H9 (cell line): Measurements from ENCODE around the gene CORO1C. TPM values are rescaled to one million over a fixed set of nuclear protein-coding genes. Genes with fewer than 3 reads are reported as not detected.

Source experiments
- DNase-seq: peaks from one replicate; pipeline ENCODE4 v3.0.0-alpha.2; 2017
- H2AFZ ChIP-seq: one replicate; pipeline ENCODE4 v1.6.1; 2013; ENCODE audit warnings: mild to moderate bottlenecking, low read length, control low read depth, moderate library complexity
- H2AK5ac ChIP-seq: 2 replicates; pipeline ENCODE4 v1.6.1; 2013; ENCODE audit warnings: low read length, control low read depth, mixed read lengths; ENCODE audit not compliant: insufficient read length
- H2BK120ac ChIP-seq: one replicate; pipeline ENCODE4 v1.6.1; 2013; ENCODE audit warnings: low read depth, mild to moderate bottlenecking, low read length, control low read depth, inconsistent platforms; ENCODE audit not compliant: poor library complexity, severe bottlenecking
- H2BK12ac ChIP-seq: 2 replicates; pipeline ENCODE4 v1.6.1; 2013; ENCODE audit warnings: low read length, control low read depth, mixed read lengths, low read depth; ENCODE audit not compliant: insufficient read length
- H2BK15ac ChIP-seq: 2 replicates; pipeline ENCODE4 v1.6.1; 2013; ENCODE audit warnings: low read depth, low read length, control low read depth
- H2BK20ac ChIP-seq: one replicate; pipeline ENCODE4 v1.6.1; 2013; ENCODE audit warnings: low read depth, mild to moderate bottlenecking, low read length, control low read depth, inconsistent platforms; ENCODE audit not compliant: poor library complexity, severe bottlenecking
- H2BK5ac ChIP-seq: 2 replicates; pipeline ENCODE4 v1.6.1; 2013; ENCODE audit warnings: low read length, control low read depth, mixed read lengths; ENCODE audit not compliant: insufficient read length
- H3K14ac ChIP-seq: 2 replicates; pipeline ENCODE4 v1.6.1; 2013; ENCODE audit warnings: low read length, control low read depth; ENCODE audit not compliant: insufficient read depth
- H3K18ac ChIP-seq: 2 replicates; pipeline ENCODE4 v1.6.1; 2013; ENCODE audit warnings: low read depth, mild to moderate bottlenecking, mixed read lengths, low read length, control low read depth; ENCODE audit not compliant: insufficient read length
- H3K23ac ChIP-seq: 2 replicates; pipeline ENCODE4 v1.6.1; 2013; ENCODE audit warnings: low read length, control low read depth, mixed read lengths, low read depth; ENCODE audit not compliant: insufficient read length
- H3K23me2 ChIP-seq: 2 replicates; pipeline ENCODE4 v1.6.1; 2013; ENCODE audit warnings: low read depth, mild to moderate bottlenecking, mixed read lengths, low read length, control low read depth; ENCODE audit not compliant: insufficient read length, poor library complexity, severe bottlenecking
- H3K27ac ChIP-seq: 2 replicates; pipeline ENCODE4 v1.5.1; 2013; ENCODE audit warnings: low read length, control low read depth, mixed read lengths, low read depth; ENCODE audit not compliant: insufficient read length
- H3K27me3 ChIP-seq: 2 replicates; pipeline ENCODE4 v1.6.1; 2013; ENCODE audit warnings: low read length, control low read depth, inconsistent platforms; ENCODE audit not compliant: insufficient read depth
- H3K4ac ChIP-seq: 2 replicates; pipeline ENCODE4 v1.6.1; 2013; ENCODE audit warnings: low read depth, mild to moderate bottlenecking, control low read depth, inconsistent platforms, low read length, moderate library complexity
- H3K4me1 ChIP-seq: 2 replicates; pipeline ENCODE4 v1.6.1; 2013; ENCODE audit warnings: low read length, control low read depth, inconsistent platforms; ENCODE audit not compliant: insufficient read depth
- H3K4me2 ChIP-seq: 2 replicates; pipeline ENCODE4 v1.6.1; 2013; ENCODE audit warnings: low read length, control low read depth, mixed read lengths; ENCODE audit not compliant: insufficient read length, insufficient read depth
- H3K56ac ChIP-seq: 2 replicates; pipeline ENCODE4 v1.6.1; 2013; ENCODE audit warnings: low read depth, mild to moderate bottlenecking, mixed read lengths, low read length, control low read depth; ENCODE audit not compliant: insufficient read length
- H3K79me1 ChIP-seq: 2 replicates; pipeline ENCODE4 v1.6.1; 2013; ENCODE audit warnings: low read depth, mild to moderate bottlenecking, moderate library complexity, low read length, control low read depth, inconsistent platforms; ENCODE audit not compliant: insufficient read depth, poor library complexity, severe bottlenecking
- H3K79me2 ChIP-seq: 2 replicates; pipeline ENCODE4 v1.6.1; 2013; ENCODE audit warnings: low read length, control low read depth, inconsistent platforms; ENCODE audit not compliant: insufficient read depth
- H3K9ac ChIP-seq: 2 replicates; pipeline ENCODE4 v1.6.1; 2013; ENCODE audit warnings: low read length, control low read depth, mixed read lengths; ENCODE audit not compliant: insufficient read length; ENCODE audit errors: extremely low read depth
- H3K9me3 ChIP-seq: one replicate; pipeline ENCODE4 v1.6.1; 2013; ENCODE audit warnings: low read depth, low read length, inconsistent platforms; ENCODE audit not compliant: control insufficient read depth
- H3T11ph ChIP-seq: one replicate; pipeline ENCODE4 v1.6.1; 2013; ENCODE audit warnings: mild to moderate bottlenecking, low read length, control low read depth, inconsistent platforms
- H4K20me1 ChIP-seq: one replicate; pipeline ENCODE4 v1.6.1; 2013; ENCODE audit not compliant: control insufficient read depth, insufficient read length, insufficient read depth
- H4K5ac ChIP-seq: 2 replicates; pipeline ENCODE4 v1.6.1; 2013; ENCODE audit warnings: low read depth, mild to moderate bottlenecking, mixed read lengths, low read length, control low read depth; ENCODE audit not compliant: insufficient read length
- H4K8ac ChIP-seq: replicated peaks from 2 replicates; pipeline ENCODE4 v1.6.1; 2013; ENCODE audit warnings: low read length, control low read depth, mixed read lengths, low read depth; ENCODE audit not compliant: insufficient read length
- H4K91ac ChIP-seq: 2 replicates; pipeline ENCODE4 v1.6.1; 2013; ENCODE audit warnings: low read depth, mild to moderate bottlenecking, moderate library complexity, mixed read lengths, low read length, control low read depth; ENCODE audit not compliant: insufficient read length
- H3K27ac Mint-ChIP-seq, 3 experiments: 2 replicates in 2 of 3; 3 replicates in 1 of 3; pipeline ENCODE4 v1.8.0; 2020 to 2021; ENCODE audit warnings: mixed read lengths in 3 of 3, mild to moderate bottlenecking in 1 of 3, moderate library complexity in 1 of 3
- H3K27me3 Mint-ChIP-seq: 2 replicates; pipeline ENCODE4 v1.8.0; 2021; ENCODE audit warnings: low read depth, mild to moderate bottlenecking, moderate library complexity, mixed read lengths
- H3K36me3 Mint-ChIP-seq, 3 experiments: 2 replicates in 2 of 3; 3 replicates in 1 of 3; pipeline ENCODE4 v1.8.0; 2020 to 2021; ENCODE audit warnings: low read depth in 3 of 3, mixed read lengths in 3 of 3; ENCODE audit not compliant: insufficient read depth in 1 of 3
- H3K4me1 Mint-ChIP-seq, 2 experiments: 2 replicates each; pipeline ENCODE4 v1.8.0; 2020; ENCODE audit warnings: mixed read lengths in 2 of 2
- H3K4me3 Mint-ChIP-seq, 2 experiments: 2 replicates in 1 of 2; 3 replicates in 1 of 2; pipeline ENCODE4 v1.8.0; 2020 to 2021; ENCODE audit warnings: mild to moderate bottlenecking in 2 of 2, mixed read lengths in 2 of 2, moderate library complexity in 1 of 2
- H3K9me3 Mint-ChIP-seq, 2 experiments: 2 replicates in 1 of 2; 3 replicates in 1 of 2; pipeline ENCODE4 v1.8.0; 2020; ENCODE audit warnings: mild to moderate bottlenecking in 2 of 2, mixed read lengths in 2 of 2, moderate library complexity in 1 of 2
- CTCF ChIP-seq: fragments of 200-600 bp; sonication (generic); conservative IDR thresholded peaks from 3 replicates; pipeline ENCODE4 v1.8.0; 2021; ENCODE audit warnings: antibody characterized with exemption, mild to moderate bottlenecking
- WGBS: extraction: QIAGEN DNeasy Blood & Tissue Kit; methylation state at CpG from one replicate; pipeline ENCODE4 v1.1.7; 2013; ENCODE audit warnings: missing lambda C conversion rate, low lambda C conversion rate, mixed read lengths; ENCODE audit not compliant: insufficient read length; ENCODE audit errors: extremely low coverage; 5-methylcytosine and 5-hydroxymethylcytosine counted together
- total RNA-seq: library from RNA; stranded (reverse); gene quantifications from 2 replicates; pipeline ENCODE4 v1.2.1, GENCODE V29; 2021

Gene CORO1C
- total RNA-seq, 1 experiment from 2014 or later = 154 TPM

GRCh38 chr12:108730365-108731104 is 783 bp downstream of the CORO1C start:
- no peaks in the 10 kb centered on the region for H3K27me3 ChIP-seq
- H3K79me2 ChIP-seq = peaks cover 17% of the 10 kb centered on the region
- no peak overlapping the region for H2BK15ac ChIP-seq
- no peak overlapping the region for H4K91ac ChIP-seq
- Mint-ChIP-seq H3K27me3 (no peaks in the 10 kb centered on the region), H3K27ac (peak overlapping the region; percentile 85 to 95 (median 88)), H3K9me3 (no peaks in the 10 kb centered on the region; a peak in 1 of 5 replicates), H3K4me1 (peaks cover 32 to 38% of the 10 kb centered on the region in 2 experiments), H3K36me3 (peaks cover 0 to 2% (median 1%) of the 10 kb centered on the region in 3 experiments; a peak in 2 of 7 replicates), H3K4me3 (peak overlapping the region; percentile 94 to 95)
- WGBS = no CpG with 5 or more reads among the region's 45 CpGs
- no peaks in the 10 kb centered on the region for H3K79me1 ChIP-seq
- H3K4me2 ChIP-seq = peak overlapping the region; percentile 93
- no peak overlapping the region for H3K23ac ChIP-seq
- no peak overlapping the region for H2BK12ac ChIP-seq
- no peaks in the 10 kb centered on the region for H4K20me1 ChIP-seq
- peak; percentile 87 for DNase-seq
- H4K5ac ChIP-seq = no peak overlapping the region
- no peak for TF ChIP-seq CTCF
- H3K27ac ChIP-seq = no peak overlapping the region
- H3K14ac ChIP-seq = peak overlapping the region; percentile 66
- no peak overlapping the region for H3K4ac ChIP-seq
- no peak overlapping the region for H2BK20ac ChIP-seq
- H3K23me2 ChIP-seq = peaks cover 6% of the 10 kb centered on the region
- no peak overlapping the region for H3K56ac ChIP-seq
- no peak overlapping the region for H4K8ac ChIP-seq
- no peaks in the 10 kb centered on the region for H3K9me3 ChIP-seq
- H3K4me1 ChIP-seq = no peaks in the 10 kb centered on the region
- no peak overlapping the region for H3T11ph ChIP-seq
- H2BK120ac ChIP-seq = no peak overlapping the region
- H2AK5ac ChIP-seq = no peak overlapping the region
- H3K18ac ChIP-seq = peak overlapping the region; percentile 66
- H3K9ac ChIP-seq = peak overlapping the region; percentile 87
- H2AFZ ChIP-seq = no peak overlapping the region
- no peak overlapping the region for H2BK5ac ChIP-seq
